GM19238 (cell line): ENCODE data around the gene SLC7A14.

Source experiments
- DNase-seq: peaks from one replicate; pipeline ENCODE4 v3.0.0; 2011; ENCODE audit warnings: low spot score; ENCODE audit not compliant: insufficient read length

Gene SLC7A14

GRCh38 chr3:170428095-170428494 is 157.8 kb downstream of the SLC7A14 start:
- DNase-seq, result no peak

GRCh38 chr3:170426240-170426797 is 159.6 kb downstream of the SLC7A14 start:
- no peak for DNase-seq

GRCh38 chr3:170425491-170426239 is 160.2 kb downstream of the SLC7A14 start:
- DNase-seq, result no peak

GRCh38 chr3:170424879-170425278 is 161.0 kb downstream of the SLC7A14 start:
- DNase-seq, result no peak

- no peak for DNase-seq
These were observed 162.8 kb downstream of the SLC7A14 start for GRCh38 chr3:170423001-170423615.

- no peak for DNase-seq
These were observed 164.1 kb downstream of the SLC7A14 start for GRCh38 chr3:170421758-170422157.

- no peak for DNase-seq
These were observed 164.7 kb downstream of the SLC7A14 start for GRCh38 chr3:170421111-170421641.

- no peak for DNase-seq
These were observed 165.5 kb downstream of the SLC7A14 start for GRCh38 chr3:170420307-170420821.

- DNase-seq, result no peak
These were observed 166.3 kb downstream of the SLC7A14 start for GRCh38 chr3:170419557-170420087.

- no peak for DNase-seq
These were observed 167.2 kb downstream of the SLC7A14 start, which contains the start of gene CLDN11 for GRCh38 chr3:170418422-170419398. Gene CLDN11, plus strand, starts transcription at chr3:170418868. Its CDS starts 199 bp downstream, at chr3:170419067.

- no peak for DNase-seq
These were observed 168.8 kb downstream of the SLC7A14 start for GRCh38 chr3:170417090-170417489.

GRCh38 chr3:170414202-170414663 is 171.6 kb downstream of the SLC7A14 start:
- no peak for DNase-seq

- DNase-seq, result no peak
These were observed 172.6 kb downstream of the SLC7A14 start for GRCh38 chr3:170413291-170413690.

- DNase-seq, result no peak
These were observed 175.3 kb downstream of the SLC7A14 start for GRCh38 chr3:170410428-170411029.
